Activated B cell treated with CpG ODN at 0.5 μM for 24 hours (primary cell): Measurements from ENCODE around the gene LDAH. TPM values are rescaled to one million over a fixed set of nuclear protein-coding genes. Genes with fewer than 3 reads are reported as not detected.

Experiments
- ATAC-seq: fragments of 200-7000 bp; cut with Tn5 transposase; one replicate; pipeline ENCODE4 v1.10.0; 2021; ENCODE audit warnings: low read depth, mild to moderate bottlenecking, moderate library complexity
- CTCF ChIA-PET: fragments of 350-600 bp; sonication (Branson Sonifier 250); formaldehyde crosslinking; loops from one replicate; lab custom pipeline; 2021; ENCODE audit warnings: antibody characterized with exemption; lab: Charles Lee
- POLR2A ChIA-PET: fragments of 350-600 bp; sonication (Branson Sonifier 250); formaldehyde crosslinking; loops from one replicate; lab custom pipeline; 2021; ENCODE audit warnings: antibody characterized with exemption; lab: Charles Lee
- DNase-seq: peaks from one replicate; pipeline ENCODE4 v3.0.0; 2022
- H3K27ac Mint-ChIP-seq: one replicate; pipeline ENCODE4 v1.8.0; 2020; ENCODE audit warnings: mixed read lengths
- H3K27me3 Mint-ChIP-seq: one replicate; pipeline ENCODE4 v1.8.0; 2021; ENCODE audit warnings: mixed read lengths
- H3K36me3 Mint-ChIP-seq: one replicate; pipeline ENCODE4 v1.8.0; 2021; ENCODE audit warnings: low read depth, mixed read lengths
- H3K4me1 Mint-ChIP-seq: one replicate; pipeline ENCODE4 v1.8.0; 2021; ENCODE audit warnings: mixed read lengths
- H3K4me3 Mint-ChIP-seq: one replicate; pipeline ENCODE4 v1.8.0; 2020; ENCODE audit warnings: mild to moderate bottlenecking, mixed read lengths
- H3K9me3 Mint-ChIP-seq: one replicate; pipeline ENCODE4 v1.8.0; 2020; ENCODE audit warnings: mixed read lengths
- intact Hi-C: fragments of 100-400 bp; cut with micrococcal nuclease; formaldehyde crosslinking; loops from one replicate; pipeline ENCODE4 v1.15.1; 2024
- total RNA-seq: library from RNA; stranded (reverse); gene quantifications from 2 replicates; pipeline ENCODE4 v1.2.3, GENCODE V29; 2022
- TF ChIP-seq, protein P1 (sequence below): fragments of 200-600 bp; IDR thresholded peaks from one replicate; pipeline ENCODE4 v1.8.0; 2022; ENCODE audit warnings: antibody characterized with exemption, mild to moderate bottlenecking

The LDAH gene
- total RNA-seq, 1 donor from 2014 or later: 31.2 TPM

DNA sequence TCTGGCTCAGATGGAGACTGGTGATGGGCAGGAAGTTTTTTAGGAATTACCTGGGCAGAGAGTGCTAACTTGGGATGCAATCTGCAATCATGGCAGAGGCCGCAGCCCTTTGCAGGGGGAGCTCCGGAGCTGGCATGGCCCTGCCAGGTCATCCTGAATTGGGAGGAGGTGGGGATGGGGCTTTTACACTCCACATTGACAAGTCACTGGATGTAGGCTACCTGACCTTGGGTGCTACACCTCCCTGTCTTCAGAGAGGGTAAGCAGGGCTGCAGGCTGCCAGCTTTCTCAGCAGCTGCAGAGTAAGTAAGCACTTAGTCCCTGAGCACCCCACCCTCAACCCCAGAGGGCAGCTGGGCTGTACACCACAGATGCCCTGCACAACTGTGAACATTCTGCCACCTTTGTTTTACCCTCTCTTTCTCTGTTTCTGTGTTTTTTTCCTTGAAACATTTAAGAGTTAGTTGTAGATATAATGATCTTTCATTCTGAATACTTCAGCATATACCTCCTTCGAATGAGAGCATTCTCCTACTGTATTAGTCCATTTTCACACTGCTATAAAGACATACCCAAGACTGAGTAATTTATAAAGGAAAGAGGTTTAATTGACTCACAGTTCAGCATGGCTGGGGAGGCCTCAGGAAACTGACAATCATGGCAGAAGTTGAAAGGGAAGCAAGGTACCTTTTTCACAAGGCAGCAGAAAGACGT is 165.2 kb downstream of the LDAH start:
- Mint-ChIP-seq H3K27me3 (peaks cover 17% of the 10 kb centered on the region), H3K4me1 (no peaks in the 10 kb centered on the region), H3K4me3 (no peak overlapping the region), H3K27ac (no peak overlapping the region), H3K36me3 (no peaks in the 10 kb centered on the region), H3K9me3 (no peaks in the 10 kb centered on the region)
- DNase-seq (no peak), ATAC-seq (no peak)
- TF ChIP-seq, protein P1, sequence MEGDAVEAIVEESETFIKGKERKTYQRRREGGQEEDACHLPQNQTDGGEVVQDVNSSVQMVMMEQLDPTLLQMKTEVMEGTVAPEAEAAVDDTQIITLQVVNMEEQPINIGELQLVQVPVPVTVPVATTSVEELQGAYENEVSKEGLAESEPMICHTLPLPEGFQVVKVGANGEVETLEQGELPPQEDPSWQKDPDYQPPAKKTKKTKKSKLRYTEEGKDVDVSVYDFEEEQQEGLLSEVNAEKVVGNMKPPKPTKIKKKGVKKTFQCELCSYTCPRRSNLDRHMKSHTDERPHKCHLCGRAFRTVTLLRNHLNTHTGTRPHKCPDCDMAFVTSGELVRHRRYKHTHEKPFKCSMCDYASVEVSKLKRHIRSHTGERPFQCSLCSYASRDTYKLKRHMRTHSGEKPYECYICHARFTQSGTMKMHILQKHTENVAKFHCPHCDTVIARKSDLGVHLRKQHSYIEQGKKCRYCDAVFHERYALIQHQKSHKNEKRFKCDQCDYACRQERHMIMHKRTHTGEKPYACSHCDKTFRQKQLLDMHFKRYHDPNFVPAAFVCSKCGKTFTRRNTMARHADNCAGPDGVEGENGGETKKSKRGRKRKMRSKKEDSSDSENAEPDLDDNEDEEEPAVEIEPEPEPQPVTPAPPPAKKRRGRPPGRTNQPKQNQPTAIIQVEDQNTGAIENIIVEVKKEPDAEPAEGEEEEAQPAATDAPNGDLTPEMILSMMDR: no peak
- intact Hi-C loops: loop anchor here (10.0 kb wide), 1 partner anchor 433 kb away; the partner anchor contains the start of gene SDC1
- ChIA-PET CTCF (interaction anchor here (1.0 kb wide), 1 partner anchor 327 kb away, joined by 3 read pairs; no protein-coding TSS in a partner anchor), POLR2A (no interaction called here)

DNA sequence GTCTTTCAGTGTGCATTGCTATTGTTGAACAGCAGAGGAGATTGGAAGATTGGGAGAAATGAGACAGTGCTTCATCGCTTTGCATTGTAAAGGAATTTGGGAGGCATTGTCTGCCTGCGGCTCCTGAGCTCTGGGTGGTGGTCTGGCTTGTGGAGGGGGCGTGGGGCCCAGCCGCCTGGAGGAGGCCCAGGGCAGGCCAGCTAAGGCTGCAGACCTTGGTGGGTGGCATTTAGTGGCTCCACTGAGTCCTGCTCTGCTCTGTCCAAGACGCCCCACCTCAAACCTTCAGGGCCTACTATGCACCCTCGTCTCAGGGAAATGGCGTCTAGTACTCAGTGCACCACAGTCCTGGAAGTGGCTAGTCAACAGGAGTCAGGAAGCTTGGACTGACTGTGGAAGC is 166.3 kb downstream of the LDAH start:
- DNase-seq: no peak
- no peaks in the 10 kb centered on the region for H3K36me3 Mint-ChIP-seq
- no peaks in the 10 kb centered on the region for H3K4me1 Mint-ChIP-seq
- no peak overlapping the region for H3K4me3 Mint-ChIP-seq
- no peaks in the 10 kb centered on the region for H3K9me3 Mint-ChIP-seq
- H3K27ac Mint-ChIP-seq: no peak overlapping the region
- no peak for ATAC-seq
- TF ChIP-seq, protein P1: no peak
- peaks cover 17% of the 10 kb centered on the region for H3K27me3 Mint-ChIP-seq
- ChIA-PET POLR2A (no interaction called here), CTCF (interaction anchor here (0.8 to 1.4 kb wide), 3 partner anchors 21 to 326 kb away, joined by 3 to 4 read pairs (median 4); no protein-coding TSS in a partner anchor)
- intact Hi-C loops: loop anchor here (10.0 kb wide), 1 partner anchor 432 kb away; the partner anchor contains the start of gene SDC1

DNA sequence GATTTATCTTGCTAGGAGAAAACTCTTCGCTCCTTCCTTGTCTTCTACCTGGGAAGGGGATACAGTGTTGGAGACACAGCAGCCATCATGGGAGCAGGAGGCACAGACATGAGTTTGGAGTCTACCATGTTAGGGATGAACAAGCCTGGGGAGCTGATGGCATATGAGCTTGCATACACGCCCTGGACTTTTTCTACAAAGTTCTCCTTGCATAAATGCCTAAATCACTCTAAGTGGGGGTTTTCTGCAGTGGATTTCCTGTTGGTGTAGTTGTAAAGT is 168.4 kb downstream of the LDAH start:
- Mint-ChIP-seq H3K4me3 (no peak overlapping the region), H3K9me3 (no peaks in the 10 kb centered on the region), H3K4me1 (peaks cover 15% of the 10 kb centered on the region), H3K27me3 (peaks cover 11% of the 10 kb centered on the region), H3K36me3 (peaks cover 2% of the 10 kb centered on the region), H3K27ac (no peak overlapping the region)
- intact Hi-C loops: loop anchor here (5.0 to 10.0 kb wide), 2 partner anchors 430 to 1307 kb away; partner anchors contain the start of gene SDC1
- POLR2A ChIA-PET: no interaction called here
- DNase-seq (no peak), ATAC-seq (no peak)
- CTCF ChIA-PET: interaction anchor here (0.8 to 1.3 kb wide), 2 partner anchors 9 to 309 kb away, joined by 5 read pairs; no protein-coding TSS in a partner anchor
- TF ChIP-seq, protein P1: no peak

DNA sequence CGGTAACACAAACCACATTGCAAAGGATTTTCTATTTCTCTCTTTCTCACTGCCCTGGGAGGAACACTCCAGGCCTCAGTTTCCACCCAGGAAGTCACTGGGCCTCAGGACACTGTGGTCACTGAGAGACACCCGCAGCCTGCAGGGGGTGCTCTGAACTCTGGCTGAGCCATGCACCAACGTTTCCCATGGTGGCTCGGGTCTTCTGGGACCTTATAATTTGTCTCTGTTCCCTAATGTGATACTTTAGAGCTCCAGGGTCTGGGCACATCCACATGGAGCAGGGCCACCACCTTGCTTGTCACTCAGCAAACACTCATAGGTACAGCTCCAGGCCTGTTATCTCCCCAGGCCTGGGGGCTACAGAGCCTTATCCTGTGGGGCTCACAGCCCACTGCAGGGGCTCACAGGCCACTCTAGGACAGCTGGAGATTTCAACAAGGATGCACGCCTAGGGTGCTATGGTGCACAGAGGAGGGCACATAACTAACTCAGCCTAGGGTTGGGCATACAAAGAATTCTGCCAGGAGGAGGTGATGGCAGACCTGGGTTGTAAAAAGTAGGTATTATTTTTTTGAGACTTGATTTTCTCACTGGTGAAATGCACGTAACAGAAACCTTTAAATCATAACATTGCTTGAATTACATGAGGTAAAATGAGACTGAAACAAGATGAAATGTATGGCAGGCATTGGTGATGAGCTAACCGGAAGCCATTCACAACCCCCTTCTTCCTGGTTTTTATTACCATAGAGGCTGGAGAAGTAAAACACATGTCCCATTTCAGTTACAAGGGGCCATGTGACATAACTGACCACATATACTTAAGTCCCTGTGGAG is 169.0 kb downstream of the LDAH start:
- DNase-seq: no peak
- peaks cover 2% of the 10 kb centered on the region for H3K36me3 Mint-ChIP-seq
- ChIA-PET CTCF (interaction anchor here (0.8 to 1.3 kb wide), 2 partner anchors 9 to 309 kb away, joined by 5 read pairs; no protein-coding TSS in a partner anchor), POLR2A (no interaction called here)
- no peak for ATAC-seq
- peaks cover 9% of the 10 kb centered on the region for H3K27me3 Mint-ChIP-seq
- no peak overlapping the region for H3K4me3 Mint-ChIP-seq
- H3K4me1 Mint-ChIP-seq: peaks cover 20% of the 10 kb centered on the region
- H3K27ac Mint-ChIP-seq: no peak overlapping the region
- intact Hi-C loops: loop anchor here (5.0 to 10.0 kb wide), 2 partner anchors 429 to 1307 kb away; partner anchors contain the start of gene SDC1
- TF ChIP-seq, protein P1: no peak
- no peaks in the 10 kb centered on the region for H3K9me3 Mint-ChIP-seq
